ENCODE measurements around the gene MPO. TPM values are rescaled to one million over a fixed set of nuclear protein-coding genes. Genes with fewer than 3 reads are reported as not detected.

Gene MPO
- polyA plus RNA-seq, 4 donors: 0.12 to 1.1 TPM; not detected in 2

- 90 to 97% (median 92%) methylated on average over 9 of the region's 9 CpGs for WGBS, 3 donors
- H3K36me3 ChIP-seq (ENCODE audit: control insufficient read depth in 3 of 3, insufficient read depth in 2 of 3, low read depth in 1 of 3, low read length in 3 of 3): peaks cover 0 to 11% (median 0%) of the 10 kb centered on the region in 3 donors
- no peak overlapping the region for H3K4me3 ChIP-seq (ENCODE audit: low read depth in 1 of 3, low read length in 3 of 3)
Measured at GRCh38 chr17:58320570-58321323, 40.0 kb upstream of the MPO start.

GRCh38 chr17:58320163-58320558 is 39.4 kb upstream of the MPO start:
- FAIRE-seq (no peak), DNase-seq (no peak)
- Histone ChIP-seq H3K27ac (ENCODE audit: low read depth in 1 of 3, low read length in 2 of 3) (no peak overlapping the region), H3K36me3 (ENCODE audit: control insufficient read depth in 3 of 3, insufficient read depth in 2 of 3, low read depth in 1 of 3, low read length in 3 of 3) (peaks cover 0 to 11% (median 0%) of the 10 kb centered on the region in 3 donors), H3K9me3 (ENCODE audit: control insufficient read depth in 2 of 2, insufficient read depth in 1 of 2, low read depth in 1 of 2, low read length in 1 of 2) (no peaks in the 10 kb centered on the region), H3K4me1 (ENCODE audit: control insufficient read depth in 3 of 3, insufficient read depth in 2 of 3, low read depth in 1 of 3, low read length in 2 of 3) (peaks cover 0 to 17% (median 1%) of the 10 kb centered on the region in 3 donors), H3K4me3 (ENCODE audit: low read depth in 1 of 3, low read length in 3 of 3) (no peak overlapping the region), H3K27me3 (ENCODE audit: control insufficient read depth in 3 of 3, insufficient read depth in 3 of 3, low read length in 3 of 3) (peaks cover 0 to 3% (median 2%) of the 10 kb centered on the region in 3 donors)
- WGBS, 3 donors: 95 to 96% (median 96%) methylated on average over 6 to 7 of the region's 7 CpGs

More at GRCh38 chr17:58320570-58321323, 40.0 kb upstream of the MPO start:
- H3K27ac ChIP-seq (ENCODE audit: low read depth in 1 of 3, low read length in 2 of 3): no peak overlapping the region
- no peak for DNase-seq
- no peak for FAIRE-seq
- H3K27me3 ChIP-seq (ENCODE audit: control insufficient read depth in 3 of 3, insufficient read depth in 3 of 3, low read length in 3 of 3): peaks cover 0 to 3% (median 2%) of the 10 kb centered on the region in 3 donors
- no peaks in the 10 kb centered on the region for H3K9me3 ChIP-seq (ENCODE audit: control insufficient read depth in 2 of 2, insufficient read depth in 1 of 2, low read depth in 1 of 2, low read length in 1 of 2)
- H3K4me1 ChIP-seq (ENCODE audit: control insufficient read depth in 3 of 3, insufficient read depth in 2 of 3, low read depth in 1 of 3, low read length in 2 of 3): peaks cover 0 to 21% (median 3%) of the 10 kb centered on the region in 3 donors

- H3K36me3 ChIP-seq (ENCODE audit: control insufficient read depth in 3 of 3, insufficient read depth in 2 of 3, low read depth in 1 of 3, low read length in 3 of 3): peaks cover 0 to 11% (median 0%) of the 10 kb centered on the region in 3 donors
- H3K4me3 ChIP-seq (ENCODE audit: low read depth in 1 of 3, low read length in 3 of 3): no peak overlapping the region
- H3K9me3 ChIP-seq (ENCODE audit: control insufficient read depth in 2 of 2, insufficient read depth in 1 of 2, low read depth in 1 of 2, low read length in 1 of 2): no peaks in the 10 kb centered on the region
- peaks cover 0 to 3% (median 0%) of the 10 kb centered on the region in 3 donors for H3K27me3 ChIP-seq (ENCODE audit: control insufficient read depth in 3 of 3, insufficient read depth in 3 of 3, low read length in 3 of 3)
- H3K4me1 ChIP-seq (ENCODE audit: control insufficient read depth in 3 of 3, insufficient read depth in 2 of 3, low read depth in 1 of 3, low read length in 2 of 3): peaks cover 0 to 13% (median 0%) of the 10 kb centered on the region in 3 donors
- WGBS, 3 donors: 86 to 95% (median 91%) methylated on average over 25 of the region's 25 CpGs
- H3K27ac ChIP-seq (ENCODE audit: low read depth in 1 of 3, low read length in 2 of 3): no peak overlapping the region
- FAIRE-seq (no peak), DNase-seq (no peak)
Measured at GRCh38 chr17:58319173-58320162, 38.7 kb upstream of the MPO start.

GRCh38 chr17:58318627-58319172 is 38.0 kb upstream of the MPO start:
- Histone ChIP-seq H3K4me1 (ENCODE audit: control insufficient read depth in 3 of 3, insufficient read depth in 2 of 3, low read depth in 1 of 3, low read length in 2 of 3) (peaks cover 0 to 9% (median 0%) of the 10 kb centered on the region in 3 donors), H3K27ac (ENCODE audit: low read depth in 1 of 3, low read length in 2 of 3) (no peak overlapping the region), H3K36me3 (ENCODE audit: control insufficient read depth in 3 of 3, insufficient read depth in 2 of 3, low read depth in 1 of 3, low read length in 3 of 3) (peaks cover 0 to 11% (median 0%) of the 10 kb centered on the region in 3 donors), H3K4me3 (ENCODE audit: low read depth in 1 of 3, low read length in 3 of 3) (no peak overlapping the region), H3K27me3 (ENCODE audit: control insufficient read depth in 3 of 3, insufficient read depth in 3 of 3, low read length in 3 of 3) (no peaks in the 10 kb centered on the region), H3K9me3 (ENCODE audit: control insufficient read depth in 2 of 2, insufficient read depth in 1 of 2, low read depth in 1 of 2, low read length in 1 of 2) (no peaks in the 10 kb centered on the region)
- DNase-seq: no peak
- WGBS, 3 donors: 85 to 87% (median 86%) methylated on average over 7 of the region's 7 CpGs
- no peak for FAIRE-seq

GRCh38 chr17:58318065-58318481 is 37.3 kb upstream of the MPO start:
- FAIRE-seq (no peak), DNase-seq (no peak)
- Histone ChIP-seq H3K9me3 (ENCODE audit: control insufficient read depth in 2 of 2, insufficient read depth in 1 of 2, low read depth in 1 of 2, low read length in 1 of 2) (no peaks in the 10 kb centered on the region), H3K4me3 (ENCODE audit: low read depth in 1 of 3, low read length in 3 of 3) (no peak overlapping the region), H3K27ac (ENCODE audit: low read depth in 1 of 3, low read length in 2 of 3) (peak overlapping the region in 2 of 3 donors; percentile 33 to 51), H3K36me3 (ENCODE audit: control insufficient read depth in 3 of 3, insufficient read depth in 2 of 3, low read depth in 1 of 3, low read length in 3 of 3) (peaks cover 0 to 11% (median 0%) of the 10 kb centered on the region in 3 donors), H3K27me3 (ENCODE audit: control insufficient read depth in 3 of 3, insufficient read depth in 3 of 3, low read length in 3 of 3) (no peaks in the 10 kb centered on the region), H3K4me1 (ENCODE audit: control insufficient read depth in 3 of 3, insufficient read depth in 2 of 3, low read depth in 1 of 3, low read length in 2 of 3) (peaks cover 0 to 6% (median 0%) of the 10 kb centered on the region in 3 donors)
- 73 to 89% (median 75%) methylated on average over 9 of the region's 9 CpGs for WGBS, 3 donors

GRCh38 chr17:58317421-58318064 is 36.8 kb upstream of the MPO start:
- Histone ChIP-seq H3K4me3 (ENCODE audit: low read depth in 1 of 3, low read length in 3 of 3) (no peak overlapping the region), H3K9me3 (ENCODE audit: control insufficient read depth in 2 of 2, insufficient read depth in 1 of 2, low read depth in 1 of 2, low read length in 1 of 2) (no peaks in the 10 kb centered on the region), H3K27me3 (ENCODE audit: control insufficient read depth in 3 of 3, insufficient read depth in 3 of 3, low read length in 3 of 3) (no peaks in the 10 kb centered on the region), H3K27ac (ENCODE audit: low read depth in 1 of 3, low read length in 2 of 3) (peak overlapping the region in 2 of 3 donors; percentile 33 to 51), H3K36me3 (ENCODE audit: control insufficient read depth in 3 of 3, insufficient read depth in 2 of 3, low read depth in 1 of 3, low read length in 3 of 3) (peaks cover 0 to 10% (median 0%) of the 10 kb centered on the region in 3 donors), H3K4me1 (ENCODE audit: control insufficient read depth in 3 of 3, insufficient read depth in 2 of 3, low read depth in 1 of 3, low read length in 2 of 3) (peaks cover 0 to 6% (median 0%) of the 10 kb centered on the region in 3 donors)
- FAIRE-seq (no peak), DNase-seq (peak; percentile 63 to 78)
- 3 to 20% (median 11%) methylated on average over 5 of the region's 5 CpGs for WGBS, 3 donors

- H3K36me3 ChIP-seq (ENCODE audit: control insufficient read depth in 3 of 3, insufficient read depth in 2 of 3, low read depth in 1 of 3, low read length in 3 of 3): peaks cover 0 to 3% (median 0%) of the 10 kb centered on the region in 3 donors
- H3K4me3 ChIP-seq (ENCODE audit: low read depth in 1 of 3, low read length in 3 of 3): no peak overlapping the region
- DNase-seq: no peak
- H3K27ac ChIP-seq (ENCODE audit: low read depth in 1 of 3, low read length in 2 of 3): no peak overlapping the region
- H3K4me1 ChIP-seq (ENCODE audit: control insufficient read depth in 3 of 3, insufficient read depth in 2 of 3, low read depth in 1 of 3, low read length in 2 of 3): peaks cover 0 to 6% (median 0%) of the 10 kb centered on the region in 3 donors
- no peaks in the 10 kb centered on the region for H3K9me3 ChIP-seq (ENCODE audit: control insufficient read depth in 2 of 2, insufficient read depth in 1 of 2, low read depth in 1 of 2, low read length in 1 of 2)
- WGBS, 3 donors: 92 to 96% (median 94%) methylated on average over 8 of the region's 8 CpGs
- no peaks in the 10 kb centered on the region for H3K27me3 ChIP-seq (ENCODE audit: control insufficient read depth in 3 of 3, insufficient read depth in 3 of 3, low read length in 3 of 3)
- FAIRE-seq: no peak
Measured at GRCh38 chr17:58316260-58316960, 35.7 kb upstream of the MPO start.
